ENCODE data around the gene AGTPBP1. TPM values are rescaled to one million over a fixed set of nuclear protein-coding genes. Genes with fewer than 3 reads are reported as not detected.

Gene AGTPBP1
- total RNA-seq, 2 experiments from 2014 or later: 24.2 to 37.2 TPM

- TF ChIP-seq EZH2phosphoT487 (IDR thresholded peaks at IDR 0.05; ENCODE audit: borderline replicate concordance, low read depth, low read length) (no peak), CTCF (conservative IDR thresholded peaks at IDR 0.05; ENCODE audit: low read length) (no peak)
- ChIA-PET CTCF (ENCODE audit: unreplicated experiment) (no interaction called here), POLR2A (no interaction called here)
- H3K9me3 ChIP-seq (ENCODE audit: low read length): no peaks in the 10 kb centered on the region
- no peak overlapping the region for H3K4me2 ChIP-seq (ENCODE audit: low read length)
- no peaks in the 10 kb centered on the region for H4K20me1 ChIP-seq (ENCODE audit: insufficient read depth, low read length)
- no peaks in the 10 kb centered on the region for H3K9me2 ChIP-seq (ENCODE audit: insufficient read depth, low read length)
- H3K36me3 ChIP-seq (ENCODE audit: insufficient read depth, low read length): no peaks in the 10 kb centered on the region
- no peaks in the 10 kb centered on the region for H3K79me2 ChIP-seq (ENCODE audit: insufficient read depth, low read depth, low read length)
- DNase-seq (ENCODE audit: low spot score): no peak
- BruUV-seq (replicated peaks): no TSS peak
- H3K27ac ChIP-seq (ENCODE audit: low read depth, low read length, poor library complexity, severe bottlenecking): no peak overlapping the region
- no peak overlapping the region for H2AFZ ChIP-seq (ENCODE audit: low read length)
- H3K4me3 ChIP-seq (ENCODE audit: low read depth, low read length, poor library complexity, severe bottlenecking): no peak overlapping the region
- intact Hi-C loops (cut with micrococcal nuclease; ENCODE audit: unreplicated experiment): no loop called here
- no peaks in the 10 kb centered on the region for H3K4me1 ChIP-seq (ENCODE audit: insufficient read depth, low read length, poor library complexity, severe bottlenecking)
These were observed 239.9 kb downstream of the AGTPBP1 start for GRCh38 chr9:85501882-85502281.

- ChIA-PET POLR2A (no interaction called here), CTCF (ENCODE audit: unreplicated experiment) (no interaction called here)
- BruUV-seq (replicated peaks): no TSS peak
- no peaks in the 10 kb centered on the region for H3K9me2 ChIP-seq (ENCODE audit: insufficient read depth, low read length)
- intact Hi-C loops (cut with micrococcal nuclease; ENCODE audit: unreplicated experiment): no loop called here
- TF ChIP-seq EZH2phosphoT487 (IDR thresholded peaks at IDR 0.05; ENCODE audit: borderline replicate concordance, low read depth, low read length) (no peak), CTCF (conservative IDR thresholded peaks at IDR 0.05; ENCODE audit: low read length) (no peak)
- no peaks in the 10 kb centered on the region for H3K79me2 ChIP-seq (ENCODE audit: insufficient read depth, low read depth, low read length)
- no peak overlapping the region for H3K4me3 ChIP-seq (ENCODE audit: low read depth, low read length, poor library complexity, severe bottlenecking)
- H3K27ac ChIP-seq (ENCODE audit: low read depth, low read length, poor library complexity, severe bottlenecking): no peak overlapping the region
- H3K36me3 ChIP-seq (ENCODE audit: insufficient read depth, low read length): no peaks in the 10 kb centered on the region
- H3K4me2 ChIP-seq (ENCODE audit: low read length): no peak overlapping the region
- no peaks in the 10 kb centered on the region for H3K4me1 ChIP-seq (ENCODE audit: insufficient read depth, low read length, poor library complexity, severe bottlenecking)
- H4K20me1 ChIP-seq (ENCODE audit: insufficient read depth, low read length): no peaks in the 10 kb centered on the region
- no peak overlapping the region for H2AFZ ChIP-seq (ENCODE audit: low read length)
- DNase-seq (ENCODE audit: low spot score): no peak
- H3K9me3 ChIP-seq (ENCODE audit: low read length): no peaks in the 10 kb centered on the region
These were observed 240.3 kb downstream of the AGTPBP1 start for GRCh38 chr9:85501456-85501855.

Other genes starting within 250 kb of the AGTPBP1 start
- gene NAA35, start 199.2 kb upstream of the AGTPBP1 start, total RNA-seq (2014; rRNA removed; shearing (Covaris generic)): 9.5 and 14.1 TPM in 2 replicates
- gene NAA35, start 199.2 kb upstream of the AGTPBP1 start, total RNA-seq (2022): 19.3 and 20.2 TPM in 2 replicates